Measurements from ENCODE around the gene ZNF575.

ZNF575 gene

GRCh38 chr19:43522929-43523328, 10.1 kb upstream of the ZNF575 start:
- no peak for TF ChIP-seq YY1 (IDR thresholded peaks at IDR 0.05; ENCODE audit: low read depth)

GRCh38 chr19:43524922-43525835, 7.8 kb upstream of the ZNF575 start:
- TF ChIP-seq NFIC (IDR thresholded peaks at IDR 0.05) (no peak), RAD21 (IDR thresholded peaks at IDR 0.05; ENCODE audit: low read depth) (no peak), CEBPB (IDR thresholded peaks at IDR 0.05) (no peak), FOXM1 (IDR thresholded peaks at IDR 0.05; ENCODE audit: borderline replicate concordance, low read depth) (no peak), CREB1 (IDR thresholded peaks at IDR 0.05; ENCODE audit: low read depth) (no peak), EP300 (IDR thresholded peaks at IDR 0.05; ENCODE audit: borderline replicate concordance) (no peak), REST (IDR thresholded peaks at IDR 0.05; ENCODE audit: low read depth) (no peak), ZBTB7A (IDR thresholded peaks at IDR 0.05; ENCODE audit: low read depth) (no peak), YY1 (IDR thresholded peaks at IDR 0.05; ENCODE audit: low read depth) (no peak), TEAD4 (IDR thresholded peaks at IDR 0.05) (no peak)
- TF ChIP-seq, protein P1, sequence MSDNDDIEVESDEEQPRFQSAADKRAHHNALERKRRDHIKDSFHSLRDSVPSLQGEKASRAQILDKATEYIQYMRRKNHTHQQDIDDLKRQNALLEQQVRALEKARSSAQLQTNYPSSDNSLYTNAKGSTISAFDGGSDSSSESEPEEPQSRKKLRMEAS (IDR thresholded peaks at IDR 0.05), result no peak

DNA sequence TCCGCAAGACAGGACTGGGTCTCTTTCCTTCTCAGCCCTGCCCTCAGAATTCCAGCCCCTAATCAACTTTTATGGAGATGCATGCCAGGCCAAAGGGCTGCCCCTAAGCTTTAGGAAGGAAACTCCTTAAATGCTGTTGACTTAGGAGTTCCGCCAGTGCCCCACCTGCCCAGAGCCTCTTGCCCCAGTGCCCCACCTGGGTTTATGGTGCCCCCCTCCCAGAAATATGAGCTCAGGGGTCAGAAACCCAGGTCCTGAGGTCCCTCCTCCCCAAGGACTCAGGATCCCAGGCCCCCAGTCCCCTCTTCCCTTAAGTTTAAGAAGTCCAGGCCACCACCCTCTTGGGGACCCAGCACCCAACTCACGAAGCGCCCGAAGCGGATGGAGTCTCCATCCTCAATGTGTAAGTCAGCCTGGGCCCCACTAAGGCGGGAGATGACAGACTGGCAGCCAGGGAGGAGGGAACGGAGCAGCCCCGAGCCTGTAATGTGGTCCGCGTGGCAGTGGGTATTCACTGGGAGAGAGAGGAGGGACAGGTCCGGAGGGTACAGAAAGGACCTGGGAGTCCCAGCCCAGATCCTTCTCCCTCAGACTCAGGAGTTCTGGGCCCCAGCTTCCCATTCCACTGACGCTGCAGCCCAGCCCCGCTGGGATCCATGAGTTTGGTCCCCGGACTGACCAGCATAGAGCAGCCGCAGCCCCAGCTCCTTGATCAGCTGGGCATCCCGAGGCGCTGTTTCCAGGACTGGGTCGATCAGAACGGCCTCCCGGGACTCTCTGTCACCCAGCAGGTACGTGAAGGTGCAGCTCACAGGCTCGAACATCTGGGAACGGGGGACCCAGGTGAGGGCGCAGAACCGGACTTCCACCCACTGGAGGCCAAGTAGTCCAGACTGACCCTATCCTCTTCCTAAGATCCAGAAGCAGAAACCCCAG, 6.9 kb upstream of the ZNF575 start:
- TF ChIP-seq TAF1 (IDR thresholded peaks at IDR 0.05; ENCODE audit: low read depth), result no peak
- no peak for TF ChIP-seq FOXM1 (IDR thresholded peaks at IDR 0.05; ENCODE audit: borderline replicate concordance, low read depth)
- no peak for TF ChIP-seq TCF12 (IDR thresholded peaks at IDR 0.05; ENCODE audit: low read depth)
- no peak for TF ChIP-seq RAD21 (IDR thresholded peaks at IDR 0.05; ENCODE audit: low read depth)
- TF ChIP-seq REST (IDR thresholded peaks at IDR 0.05; ENCODE audit: low read depth), result no peak
- TF ChIP-seq, protein P2, sequence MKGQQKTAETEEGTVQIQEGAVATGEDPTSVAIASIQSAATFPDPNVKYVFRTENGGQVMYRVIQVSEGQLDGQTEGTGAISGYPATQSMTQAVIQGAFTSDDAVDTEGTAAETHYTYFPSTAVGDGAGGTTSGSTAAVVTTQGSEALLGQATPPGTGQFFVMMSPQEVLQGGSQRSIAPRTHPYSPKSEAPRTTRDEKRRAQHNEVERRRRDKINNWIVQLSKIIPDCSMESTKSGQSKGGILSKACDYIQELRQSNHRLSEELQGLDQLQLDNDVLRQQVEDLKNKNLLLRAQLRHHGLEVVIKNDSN (IDR thresholded peaks at IDR 0.05), result no peak
- TF ChIP-seq YY1 (IDR thresholded peaks at IDR 0.05; ENCODE audit: low read depth), result no peak
- TF ChIP-seq, protein P1 (IDR thresholded peaks at IDR 0.05), result no peak

GRCh38 chr19:43526884-43527859, 5.8 kb upstream of the ZNF575 start, which contains the start of gene ETHE1:
Gene ETHE1 (minus strand): TSS chr19:43527201. CDS start chr19:43527177, 24 bp downstream.
- TF ChIP-seq RAD21 (IDR thresholded peaks at IDR 0.05; ENCODE audit: low read depth), result no peak
- no peak for TF ChIP-seq NFIC (IDR thresholded peaks at IDR 0.05)
- TF ChIP-seq, protein P1 (IDR thresholded peaks at IDR 0.05), result peak; percentile 71; the same call in 1 of the 2 replicates
- no peak; the same call in 1 of the 2 replicates for TF ChIP-seq EGR1 (IDR thresholded peaks at IDR 0.05)
- TF ChIP-seq FOXM1 (IDR thresholded peaks at IDR 0.05; ENCODE audit: borderline replicate concordance, low read depth), result no peak
- TF ChIP-seq TCF12 (IDR thresholded peaks at IDR 0.05; ENCODE audit: low read depth), result no peak
- TF ChIP-seq YY1 (IDR thresholded peaks at IDR 0.05; ENCODE audit: low read depth), result peak; percentile 70
- TF ChIP-seq CREB1 (IDR thresholded peaks at IDR 0.05; ENCODE audit: low read depth), result 0 out of 2 replicates have a peak, but pooled peaks have one; percentile 18
- TF ChIP-seq REST (IDR thresholded peaks at IDR 0.05; ENCODE audit: low read depth), result no peak
- no peak for TF ChIP-seq CEBPB (IDR thresholded peaks at IDR 0.05)
- TF ChIP-seq TEAD4 (IDR thresholded peaks at IDR 0.05), result peak; percentile 20; the same call in 1 of the 2 replicates
- peak; percentile 88 for TF ChIP-seq TAF1 (IDR thresholded peaks at IDR 0.05; ENCODE audit: low read depth)
- TF ChIP-seq EP300 (IDR thresholded peaks at IDR 0.05; ENCODE audit: borderline replicate concordance), result no peak
- TF ChIP-seq, protein P2 (IDR thresholded peaks at IDR 0.05), result no peak
- peak; percentile 90 for TF ChIP-seq ZBTB7A (IDR thresholded peaks at IDR 0.05; ENCODE audit: low read depth)
